Hematopoietic multipotent progenitor cell treated with erythropoietin and hydrocortisone succinate and interleukin-3 and kit ligand, for 4 days (in vitro differentiated cells): ENCODE data around the gene PRR12.

Source experiments
- DNase-seq: peaks from one replicate; pipeline ENCODE4 v3.0.0-alpha.2; 2015

Gene PRR12

DNA sequence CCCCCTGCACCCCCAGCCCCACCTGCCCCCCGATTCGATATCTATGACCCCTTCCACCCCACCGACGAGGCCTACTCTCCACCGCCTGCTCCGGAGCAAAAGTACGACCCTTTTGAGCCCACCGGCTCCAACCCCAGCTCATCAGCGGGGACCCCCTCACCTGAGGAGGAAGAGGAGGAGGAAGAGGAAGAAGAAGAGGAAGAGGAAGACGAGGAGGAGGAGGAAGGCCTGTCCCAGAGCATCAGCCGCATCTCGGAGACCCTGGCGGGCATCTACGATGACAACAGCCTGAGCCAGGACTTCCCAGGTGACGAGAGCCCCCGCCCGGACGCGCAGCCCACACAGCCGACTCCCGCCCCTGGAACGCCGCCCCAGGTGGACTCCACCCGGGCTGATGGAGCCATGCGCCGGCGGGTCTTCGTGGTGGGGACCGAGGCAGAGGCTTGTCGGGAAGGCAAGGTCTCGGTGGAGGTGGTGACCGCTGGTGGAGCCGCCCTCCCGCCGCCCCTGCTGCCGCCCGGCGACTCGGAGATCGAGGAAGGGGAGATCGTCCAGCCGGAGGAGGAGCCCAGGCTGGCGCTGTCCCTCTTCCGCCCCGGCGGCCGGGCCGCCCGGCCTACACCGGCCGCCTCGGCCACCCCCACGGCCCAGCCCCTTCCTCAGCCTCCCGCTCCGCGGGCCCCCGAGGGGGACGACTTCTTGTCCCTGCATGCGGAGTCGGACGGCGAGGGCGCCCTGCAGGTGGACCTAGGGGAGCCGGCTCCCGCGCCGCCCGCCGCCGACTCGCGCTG, 60.2 kb downstream of the PRR12 start:
- no peak for DNase-seq

DNA sequence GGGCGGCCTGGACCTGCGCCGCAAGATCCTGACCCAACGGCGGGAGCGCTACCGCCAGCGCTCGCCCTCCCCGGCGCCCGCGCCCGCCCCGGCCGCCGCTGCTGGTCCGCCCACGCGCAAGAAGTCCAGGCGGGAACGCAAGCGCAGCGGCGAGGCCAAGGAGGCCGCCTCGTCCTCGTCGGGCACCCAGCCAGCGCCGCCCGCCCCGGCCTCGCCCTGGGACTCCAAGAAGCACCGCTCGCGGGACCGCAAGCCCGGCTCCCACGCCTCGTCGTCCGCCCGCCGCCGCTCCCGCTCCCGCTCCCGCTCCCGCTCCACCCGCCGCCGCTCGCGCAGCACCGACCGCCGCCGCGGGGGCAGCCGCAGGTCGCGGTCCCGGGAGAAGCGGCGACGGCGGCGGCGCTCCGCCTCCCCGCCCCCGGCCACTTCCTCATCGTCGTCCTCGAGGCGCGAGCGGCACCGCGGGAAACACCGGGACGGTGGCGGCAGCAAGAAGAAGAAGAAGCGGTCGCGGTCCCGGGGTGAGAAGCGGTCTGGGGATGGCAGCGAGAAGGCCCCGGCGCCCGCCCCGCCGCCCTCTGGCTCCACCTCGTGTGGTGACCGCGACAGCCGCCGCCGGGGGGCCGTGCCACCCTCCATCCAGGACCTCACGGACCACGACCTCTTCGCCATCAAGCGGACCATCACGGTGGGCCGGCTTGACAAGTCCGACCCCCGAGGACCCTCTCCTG, 61.0 kb downstream of the PRR12 start:
- DNase-seq, result no peak

DNA sequence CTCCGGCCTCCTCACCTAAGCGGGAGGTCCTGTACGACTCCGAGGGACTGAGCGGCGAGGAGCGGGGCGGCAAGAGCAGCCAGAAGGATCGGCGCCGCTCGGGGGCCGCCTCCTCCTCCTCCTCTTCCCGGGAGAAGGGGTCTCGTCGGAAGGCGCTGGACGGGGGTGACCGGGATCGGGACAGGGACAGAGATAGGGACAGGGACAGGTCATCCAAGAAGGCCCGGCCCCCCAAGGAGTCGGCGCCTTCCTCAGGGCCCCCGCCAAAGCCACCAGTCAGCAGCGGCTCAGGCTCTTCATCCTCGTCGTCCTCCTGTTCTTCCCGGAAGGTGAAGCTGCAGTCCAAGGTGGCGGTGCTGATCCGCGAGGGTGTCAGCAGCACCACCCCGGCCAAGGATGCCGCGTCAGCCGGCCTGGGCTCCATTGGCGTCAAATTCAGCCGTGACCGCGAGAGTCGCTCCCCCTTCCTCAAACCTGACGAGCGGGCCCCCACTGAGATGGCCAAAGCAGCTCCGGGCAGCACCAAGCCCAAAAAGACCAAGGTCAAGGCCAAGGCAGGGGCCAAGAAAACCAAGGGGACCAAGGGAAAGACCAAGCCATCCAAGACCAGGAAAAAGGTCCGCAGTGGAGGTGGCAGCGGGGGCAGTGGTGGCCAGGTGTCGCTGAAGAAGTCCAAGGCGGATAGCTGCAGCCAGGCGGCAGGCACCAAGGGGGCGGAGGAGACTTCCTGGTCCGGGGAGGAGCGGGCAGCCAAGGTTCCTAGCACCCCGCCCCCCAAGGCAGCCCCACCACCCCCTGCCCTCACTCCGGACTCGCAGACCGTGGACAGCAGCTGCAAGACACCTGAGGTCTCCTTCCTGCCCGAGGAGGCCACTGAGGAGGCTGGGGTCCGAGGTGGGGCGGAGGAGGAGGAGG, 61.8 kb downstream of the PRR12 start:
- no peak for DNase-seq

DNA sequence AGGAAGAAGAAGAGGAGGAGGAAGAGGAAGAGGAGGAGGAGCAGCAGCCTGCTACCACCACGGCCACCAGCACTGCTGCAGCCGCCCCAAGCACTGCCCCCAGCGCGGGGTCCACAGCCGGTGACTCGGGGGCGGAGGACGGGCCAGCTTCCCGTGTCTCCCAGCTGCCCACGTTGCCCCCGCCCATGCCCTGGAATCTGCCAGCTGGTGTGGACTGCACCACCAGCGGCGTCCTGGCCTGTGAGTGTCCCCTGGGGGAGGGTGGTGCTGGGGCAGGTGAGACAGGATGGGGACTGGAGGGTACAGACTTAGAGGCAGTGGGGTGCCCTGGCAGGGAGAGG, 62.5 kb downstream of the PRR12 start:
- no peak for DNase-seq

DNA sequence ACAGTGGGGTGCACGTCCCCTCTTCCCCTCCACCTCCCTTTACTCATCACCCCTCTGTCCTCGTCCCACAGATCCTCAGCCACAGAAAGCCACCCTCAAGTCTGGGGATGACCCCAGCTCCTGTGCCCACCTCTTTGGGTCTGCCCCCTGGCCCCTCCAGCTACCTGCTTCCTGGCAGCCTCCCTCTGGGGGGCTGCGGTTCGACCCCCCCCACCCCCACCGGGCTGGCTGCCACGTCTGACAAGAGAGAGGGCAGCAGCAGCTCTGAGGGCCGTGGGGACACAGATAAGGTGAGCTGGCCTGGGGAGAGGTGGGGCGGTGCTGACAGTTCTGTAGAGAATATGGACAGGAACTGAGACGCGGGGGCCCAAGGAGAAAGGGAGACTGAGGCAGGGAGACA, 63.6 kb downstream of the PRR12 start:
- DNase-seq, result no peak

DNA sequence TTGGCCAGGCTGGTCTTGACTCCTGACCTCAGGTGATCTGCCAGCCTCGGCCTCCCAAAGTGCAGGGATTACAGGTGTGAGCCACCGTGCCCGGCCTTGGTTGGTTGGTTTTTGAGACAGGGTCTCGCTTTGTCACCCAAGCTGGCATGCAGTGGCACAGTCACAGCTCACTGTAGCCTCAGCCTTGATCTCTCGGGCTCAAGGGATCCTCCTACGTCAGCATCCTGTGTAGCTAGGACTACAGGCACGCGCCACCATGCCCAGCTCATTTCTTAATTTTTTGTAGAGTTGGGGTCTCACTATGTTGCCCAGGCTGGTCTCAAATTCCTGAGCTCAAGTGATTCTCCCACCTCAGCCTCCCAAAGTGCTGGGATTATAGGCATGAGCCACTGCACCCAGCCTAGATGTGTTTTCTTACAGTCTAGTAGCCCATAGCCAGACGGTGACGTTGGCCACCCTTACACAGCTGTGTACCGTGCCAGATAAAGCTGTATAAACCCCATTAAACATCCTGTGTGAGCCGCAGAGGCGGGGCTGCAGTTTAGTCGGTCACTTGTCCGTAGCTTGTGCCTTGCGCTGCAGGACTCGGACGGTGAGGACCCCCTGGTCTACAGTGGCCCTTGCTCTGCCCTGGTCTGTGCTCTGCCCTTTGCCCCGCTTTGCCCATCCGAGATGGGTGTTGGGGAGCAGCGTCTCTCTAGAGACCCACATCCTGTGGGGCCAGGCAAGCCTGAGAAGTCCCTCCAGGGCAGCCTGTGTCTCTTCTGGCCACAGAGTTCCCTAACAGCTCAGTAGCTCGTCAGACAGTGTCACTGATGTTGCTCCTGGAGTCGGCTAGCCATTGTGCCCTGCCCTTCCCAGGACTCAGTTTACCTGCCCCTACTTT, 64.8 kb downstream of the PRR12 start:
- DNase-seq, result no peak

DNA sequence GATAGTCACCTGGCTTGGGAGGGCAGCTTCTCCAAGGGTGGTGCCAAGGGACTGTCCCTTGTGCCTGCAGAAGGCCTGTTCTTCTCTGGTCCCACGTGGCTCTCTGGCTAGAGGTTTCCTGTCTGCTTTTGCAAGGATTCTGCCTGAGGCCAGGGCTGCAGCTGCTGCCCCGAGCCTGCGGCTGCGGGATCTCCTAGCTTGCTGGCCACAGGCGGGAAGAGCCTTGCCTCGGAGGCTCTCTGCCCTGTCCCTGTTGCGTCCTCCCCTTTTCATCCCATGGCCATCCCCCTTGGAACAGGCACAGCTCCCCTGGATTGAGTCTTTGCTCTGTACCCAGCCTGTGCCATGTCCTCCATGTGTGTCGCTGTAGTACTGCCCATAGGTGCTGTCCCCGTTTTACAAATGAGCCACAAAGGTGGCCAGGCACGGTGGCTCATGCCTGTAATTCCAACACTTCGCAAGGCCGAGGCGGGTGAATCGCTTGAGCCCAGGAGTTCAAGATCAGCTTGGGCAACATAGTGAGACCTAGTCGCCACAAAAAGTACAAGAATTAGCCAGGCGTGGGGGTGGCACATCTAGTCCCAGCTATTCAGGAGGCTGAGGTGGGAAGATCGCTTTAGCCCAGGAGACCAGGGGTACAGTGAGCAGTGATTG, 65.6 kb downstream of the PRR12 start:
- DNase-seq, result no peak

DNA sequence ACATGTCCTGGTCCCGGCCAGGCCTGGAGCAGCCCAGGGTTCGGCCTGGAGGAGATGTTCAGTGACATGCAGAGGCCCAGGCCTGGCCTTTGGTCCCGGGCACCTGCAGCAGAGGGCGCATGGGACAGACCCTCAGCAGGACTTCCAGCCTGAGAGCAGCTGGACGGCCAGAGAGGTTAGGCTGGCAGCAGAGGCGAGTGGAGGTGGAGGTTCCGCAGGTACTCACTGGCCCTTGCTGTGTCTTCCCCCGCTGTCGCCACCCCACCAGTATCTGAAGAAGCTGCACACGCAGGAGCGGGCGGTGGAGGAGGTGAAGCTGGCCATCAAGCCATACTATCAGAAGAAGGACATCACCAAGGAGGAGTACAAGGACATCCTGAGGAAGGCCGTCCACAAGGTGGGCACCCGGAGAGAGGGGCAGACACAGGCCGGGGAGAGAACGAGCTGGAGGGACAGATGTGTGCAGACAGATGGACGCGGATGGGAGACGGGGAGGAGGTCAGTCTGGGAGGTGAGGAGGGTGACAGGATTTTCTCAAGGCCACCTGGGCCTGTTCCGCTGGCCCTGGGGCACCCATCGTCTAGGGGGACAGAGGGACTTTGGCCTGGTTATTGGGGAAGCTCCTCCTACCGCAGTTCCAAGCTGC, 66.6 kb downstream of the PRR12 start:
- no peak for DNase-seq

DNA sequence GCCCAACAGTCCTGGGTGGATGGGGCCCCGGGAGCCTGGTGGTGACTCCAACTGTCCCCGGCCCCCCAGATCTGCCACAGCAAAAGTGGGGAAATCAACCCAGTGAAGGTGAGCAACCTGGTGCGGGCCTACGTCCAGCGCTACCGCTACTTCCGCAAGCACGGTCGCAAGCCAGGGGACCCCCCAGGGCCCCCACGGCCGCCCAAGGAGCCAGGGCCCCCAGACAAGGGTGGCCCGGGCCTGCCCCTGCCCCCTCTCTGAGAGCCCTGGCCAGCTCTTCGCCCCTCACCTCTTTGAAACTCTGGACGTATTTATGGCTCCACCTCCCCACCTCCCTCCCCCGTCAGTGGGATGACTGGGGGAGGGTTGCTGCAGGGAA, 67.1 kb downstream of the PRR12 start:
- no peak for DNase-seq

DNA sequence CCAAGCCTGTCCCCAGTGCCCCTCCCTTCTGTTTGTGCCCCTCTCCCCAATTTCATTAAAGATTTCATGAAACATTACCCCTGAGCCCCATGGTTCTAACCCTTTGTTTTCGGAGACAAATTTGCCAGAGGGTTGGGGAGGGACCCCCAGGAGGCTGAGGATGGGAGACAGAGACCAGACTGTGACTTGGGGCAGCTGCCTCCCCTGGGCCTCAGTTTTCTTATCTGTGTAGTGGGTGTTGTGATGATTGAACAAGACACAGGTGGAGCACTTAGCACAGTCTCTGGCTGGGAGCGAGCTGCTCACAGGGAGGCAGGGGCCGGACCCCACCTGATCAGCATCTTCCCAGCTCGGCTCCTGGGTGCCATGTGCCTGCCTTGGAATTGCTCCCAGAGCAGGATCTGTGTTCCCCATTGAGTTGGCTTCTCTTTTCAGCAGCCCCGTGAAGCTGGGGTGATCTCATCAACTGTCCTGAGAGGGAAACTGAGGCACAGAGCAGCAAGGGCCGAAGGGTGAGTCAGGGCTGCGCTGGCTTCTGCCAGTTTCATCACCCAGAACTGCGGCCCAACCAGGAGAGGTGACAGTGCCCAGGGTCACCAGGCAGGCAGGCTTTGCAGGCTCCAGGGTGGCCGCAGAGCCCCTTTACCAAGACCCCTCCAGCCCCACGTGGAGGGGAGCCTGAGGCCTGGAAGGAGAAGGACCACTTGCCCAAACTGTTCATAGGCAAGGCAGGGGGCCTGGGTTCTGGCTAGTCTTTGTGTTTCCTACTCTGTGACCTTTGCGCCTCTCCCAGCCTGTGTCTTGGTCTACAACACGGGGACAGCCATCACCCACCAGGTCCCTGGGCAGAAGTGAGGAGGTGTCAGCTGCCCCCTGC, 67.8 kb downstream of the PRR12 start:
- DNase-seq, result no peak

DNA sequence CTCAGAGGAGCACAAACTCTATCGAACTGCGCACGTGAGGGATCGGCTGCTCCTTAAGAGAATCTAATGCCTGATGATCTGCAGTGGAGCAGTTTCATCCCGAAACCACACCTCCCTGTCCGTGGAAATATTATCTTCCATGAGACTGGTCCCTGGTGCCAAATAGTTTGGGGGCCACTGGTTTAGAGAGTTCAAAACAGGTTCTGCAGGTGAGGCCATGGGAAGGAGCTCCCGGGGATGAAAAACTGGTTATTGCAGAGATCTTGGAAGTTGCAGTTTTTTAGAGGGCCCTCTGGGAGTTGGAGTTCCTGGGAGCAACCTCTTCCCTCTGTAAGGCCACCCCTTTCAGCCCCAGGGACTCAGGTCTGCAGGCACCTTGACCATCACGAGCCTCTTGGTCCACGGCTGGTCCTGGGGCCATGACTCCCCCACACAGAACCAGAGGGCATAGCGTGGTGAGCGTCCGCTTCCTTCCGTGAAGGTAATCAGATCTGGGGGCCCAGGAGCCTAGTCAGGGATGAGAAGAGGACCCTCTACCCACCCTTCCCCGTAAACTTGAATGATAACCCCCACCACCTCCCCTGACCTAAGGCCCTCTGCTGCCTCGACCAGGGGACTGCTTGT, 69.5 kb downstream of the PRR12 start:
- no peak for DNase-seq

DNA sequence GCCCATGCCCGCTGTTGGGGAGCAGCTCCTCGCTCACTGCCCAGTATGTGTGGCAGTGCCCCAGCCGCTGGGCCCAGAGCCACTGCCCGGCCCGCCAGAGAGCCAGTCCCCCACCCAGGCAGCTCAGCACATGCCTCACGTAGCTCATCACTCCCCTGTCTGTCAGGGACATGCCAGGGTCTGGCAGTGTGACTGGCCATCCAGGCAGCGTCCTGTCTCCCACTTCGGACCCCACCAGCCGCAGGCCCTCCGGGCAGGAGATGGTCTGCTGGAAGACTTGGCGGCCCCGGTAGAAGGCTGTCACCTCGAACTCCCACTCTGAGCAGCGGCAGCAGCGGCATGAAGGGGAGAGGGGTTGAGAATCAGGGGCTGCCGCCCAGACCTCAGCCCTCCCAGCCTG, 71.0 kb downstream of the PRR12 start:
- no peak for DNase-seq

DNA sequence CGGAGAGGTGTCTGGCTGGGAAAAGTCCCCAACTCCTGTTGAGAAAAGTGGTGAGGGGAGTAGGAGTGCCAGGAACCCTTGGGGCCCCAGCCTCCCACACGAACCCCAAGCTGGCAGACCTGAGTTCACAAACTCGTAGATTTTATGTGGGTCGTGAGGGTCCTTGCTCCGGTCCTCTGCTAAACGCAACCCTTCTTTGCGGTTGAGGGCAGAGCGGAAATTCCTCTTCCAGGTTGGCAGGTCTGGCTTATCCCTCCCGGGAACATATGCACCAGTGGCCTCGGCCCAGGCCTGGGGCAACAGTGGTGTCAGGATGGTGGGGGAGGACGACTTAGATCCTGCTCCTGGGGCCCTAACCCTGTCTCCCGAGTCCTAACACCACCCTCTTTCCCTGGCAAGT, 72.2 kb downstream of the PRR12 start:
- DNase-seq, result no peak

DNA sequence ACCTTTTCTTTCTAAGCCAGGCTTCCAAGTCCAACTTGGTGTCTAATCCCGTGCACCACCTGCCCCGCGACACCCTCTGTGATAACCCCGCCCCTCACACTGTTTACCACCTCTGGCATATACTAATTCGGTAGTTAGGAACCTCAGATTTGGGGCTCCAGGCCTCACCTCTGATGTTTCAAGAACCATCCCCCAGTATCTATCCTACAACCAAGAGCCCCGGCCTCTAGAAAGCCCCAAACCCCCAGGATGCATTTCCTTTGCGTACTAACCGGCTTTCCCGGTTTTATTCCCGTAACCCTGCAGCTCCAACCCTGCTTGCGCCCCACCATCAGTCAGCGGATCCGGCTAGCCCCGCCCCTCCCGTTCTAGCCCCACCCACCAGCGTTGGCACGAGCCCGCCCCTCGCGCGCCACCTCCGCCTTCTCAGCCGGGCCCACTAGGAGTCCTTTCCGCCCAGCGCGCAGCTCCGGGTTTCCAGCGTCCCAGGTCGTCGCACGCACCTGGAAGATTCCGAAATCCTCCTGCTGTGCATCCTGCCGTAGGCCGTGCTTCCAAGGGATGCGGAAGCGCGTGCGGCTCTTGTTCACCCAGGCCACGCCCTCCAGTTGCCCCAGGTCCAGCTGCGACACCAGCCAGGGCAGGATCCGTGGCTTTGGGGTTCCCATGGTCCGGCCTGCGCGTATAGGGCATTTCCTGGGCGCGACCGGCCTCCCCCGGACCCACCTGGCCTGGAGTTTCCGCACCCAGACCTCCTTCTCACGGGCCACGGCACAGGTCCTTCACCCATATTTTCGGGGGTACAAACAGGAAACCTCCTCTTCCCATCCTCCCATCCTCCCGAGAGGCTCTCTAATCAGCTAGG, 73.4 kb downstream of the PRR12 start:
- peak; percentile 90 for DNase-seq

DNA sequence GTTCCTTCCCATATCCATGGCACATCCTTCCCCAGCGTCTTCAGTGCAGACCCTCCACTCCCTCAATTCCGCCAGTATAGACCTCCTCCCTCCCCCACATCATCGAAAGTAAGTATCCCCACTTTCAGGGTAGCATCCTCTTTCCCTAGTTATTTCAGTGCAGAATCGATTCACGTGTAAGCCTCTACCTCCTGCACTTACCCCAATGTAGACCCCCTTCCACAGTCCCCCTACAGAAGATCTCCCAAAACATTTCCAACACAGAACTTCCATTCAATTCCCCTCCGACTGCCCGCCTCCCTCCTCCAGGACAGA, 74.0 kb downstream of the PRR12 start:
- peak; percentile 23 for DNase-seq

DNA sequence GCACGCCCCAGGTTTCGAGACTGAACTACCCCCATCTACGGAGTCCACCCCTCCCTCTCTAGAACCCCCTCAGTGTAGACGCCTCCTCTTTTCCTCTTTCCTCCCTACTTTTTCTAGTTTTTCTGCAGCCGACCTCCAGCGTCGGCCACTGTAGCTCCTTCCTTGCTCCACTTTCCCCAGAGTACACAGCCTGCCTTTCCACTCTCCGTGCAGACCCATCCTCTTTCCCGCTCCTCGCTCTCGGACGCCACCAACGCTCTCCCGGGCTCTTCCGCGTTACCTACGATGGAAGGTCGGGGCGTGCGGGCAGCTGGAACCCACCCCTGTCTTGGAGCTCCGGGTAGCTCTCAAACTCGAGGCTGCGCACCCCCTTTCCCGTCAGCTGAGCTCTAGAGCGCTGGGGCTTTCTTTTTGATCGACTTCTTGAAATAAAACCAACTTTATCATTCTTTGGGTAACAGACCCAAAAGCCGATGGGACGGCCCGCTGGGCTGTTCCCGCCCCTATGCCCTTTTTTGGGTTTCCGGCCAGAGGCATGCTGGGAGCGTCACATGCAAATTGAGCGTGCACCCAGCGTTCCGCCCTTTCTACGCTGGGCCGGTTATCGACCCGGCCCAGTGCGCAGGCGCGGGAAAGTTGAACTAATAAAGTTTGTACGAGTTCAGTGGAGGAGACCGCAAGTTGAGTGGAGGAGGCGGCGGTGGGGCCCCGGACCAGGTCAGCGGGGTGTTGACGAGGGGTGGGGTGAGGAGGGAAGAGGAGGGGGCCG, 74.6 kb downstream of the PRR12 start, which contains the start of the genes BCL2L12 and IRF3:
Gene BCL2L12 (plus strand): TSS at position 583 of the 769 bp plus-strand sequence. CDS start 760 bp downstream, outside the sequence.
Gene IRF3 (minus strand): TSS at position 507 of the 769 bp plus-strand sequence. CDS start 1,019 bp downstream, outside the sequence.
- peak; percentile 99 for DNase-seq

DNA sequence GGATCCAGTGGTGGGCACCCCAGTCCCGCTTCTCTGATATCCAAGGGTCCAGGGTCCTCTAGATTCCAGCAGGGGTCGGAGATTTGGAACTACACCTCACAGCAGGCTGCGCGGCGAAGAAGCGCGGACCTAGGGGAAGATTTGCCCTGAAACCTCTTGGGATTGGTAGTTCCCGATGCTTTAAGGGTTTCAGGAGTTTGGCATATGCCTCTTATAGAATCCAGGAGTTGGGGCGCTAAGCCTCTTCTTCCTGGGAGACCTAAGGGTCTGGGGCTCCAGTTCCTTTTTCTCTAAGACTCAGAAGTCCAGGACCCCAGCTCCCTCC, 75.1 kb downstream of the PRR12 start:
- DNase-seq, result no peak

DNA sequence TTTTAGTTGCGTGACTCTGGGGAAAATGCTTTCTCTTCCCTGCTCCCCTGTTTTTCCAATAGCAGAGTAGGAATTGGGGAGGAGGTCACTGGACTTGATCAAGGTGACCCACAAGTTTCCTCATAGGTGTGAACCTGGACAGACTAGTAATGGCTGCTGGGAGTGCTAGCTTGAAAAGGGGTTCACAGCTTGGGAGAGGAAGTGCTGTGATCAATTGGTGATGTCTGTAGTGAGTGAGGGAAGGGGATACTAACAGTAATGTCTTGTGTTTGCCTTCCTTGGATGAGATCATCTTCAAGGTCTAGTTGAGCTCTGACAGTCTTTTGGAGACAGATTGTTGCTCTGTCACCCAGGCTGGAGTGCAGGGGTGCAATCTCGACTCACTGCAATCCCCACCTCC, 76.5 kb downstream of the PRR12 start:
- DNase-seq, result no peak
